SW 1271 (cell line): ENCODE data around the gene BTBD9.
"Not testable (repeated sequence)": the region's sequence is repeated elsewhere in the genome, so short reads cannot be mapped to it uniquely, and the experiment has no call there.

Experiments used
- DNase-seq, 2 experiments: peaks; one replicate each; lab custom pipeline; 2025; lab: John Stamatoyannopoulos, UW

BTBD9 gene

DNA sequence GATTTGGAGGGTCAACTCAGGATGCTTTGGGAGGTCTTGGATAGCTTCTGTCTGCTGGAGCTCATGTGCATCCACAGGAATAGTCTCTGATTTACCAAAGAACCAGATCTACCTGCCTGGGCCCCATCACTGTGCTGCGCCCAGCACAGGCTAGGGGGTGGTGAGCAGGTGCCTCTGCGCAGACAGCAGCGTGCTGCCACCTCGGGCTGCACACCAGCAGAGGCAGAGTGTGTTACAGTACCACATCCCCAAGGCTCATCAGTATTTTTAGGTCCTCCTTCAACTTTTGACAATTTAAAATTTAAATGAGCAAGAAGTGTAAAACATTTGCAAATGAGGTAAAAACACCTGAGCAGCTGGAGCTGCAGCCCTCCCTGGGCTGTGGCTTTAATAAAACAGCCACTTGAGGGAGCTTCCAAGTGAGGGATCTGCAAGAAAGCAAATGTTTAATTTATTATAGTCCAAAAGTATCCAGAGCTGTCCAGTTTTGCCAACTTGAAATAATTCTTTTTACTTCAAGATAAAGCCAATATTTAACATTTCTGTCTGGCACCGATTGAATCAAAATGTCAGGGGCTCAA lies 495.3 kb downstream of the BTBD9 start:
- DNase-seq = no peak

DNA sequence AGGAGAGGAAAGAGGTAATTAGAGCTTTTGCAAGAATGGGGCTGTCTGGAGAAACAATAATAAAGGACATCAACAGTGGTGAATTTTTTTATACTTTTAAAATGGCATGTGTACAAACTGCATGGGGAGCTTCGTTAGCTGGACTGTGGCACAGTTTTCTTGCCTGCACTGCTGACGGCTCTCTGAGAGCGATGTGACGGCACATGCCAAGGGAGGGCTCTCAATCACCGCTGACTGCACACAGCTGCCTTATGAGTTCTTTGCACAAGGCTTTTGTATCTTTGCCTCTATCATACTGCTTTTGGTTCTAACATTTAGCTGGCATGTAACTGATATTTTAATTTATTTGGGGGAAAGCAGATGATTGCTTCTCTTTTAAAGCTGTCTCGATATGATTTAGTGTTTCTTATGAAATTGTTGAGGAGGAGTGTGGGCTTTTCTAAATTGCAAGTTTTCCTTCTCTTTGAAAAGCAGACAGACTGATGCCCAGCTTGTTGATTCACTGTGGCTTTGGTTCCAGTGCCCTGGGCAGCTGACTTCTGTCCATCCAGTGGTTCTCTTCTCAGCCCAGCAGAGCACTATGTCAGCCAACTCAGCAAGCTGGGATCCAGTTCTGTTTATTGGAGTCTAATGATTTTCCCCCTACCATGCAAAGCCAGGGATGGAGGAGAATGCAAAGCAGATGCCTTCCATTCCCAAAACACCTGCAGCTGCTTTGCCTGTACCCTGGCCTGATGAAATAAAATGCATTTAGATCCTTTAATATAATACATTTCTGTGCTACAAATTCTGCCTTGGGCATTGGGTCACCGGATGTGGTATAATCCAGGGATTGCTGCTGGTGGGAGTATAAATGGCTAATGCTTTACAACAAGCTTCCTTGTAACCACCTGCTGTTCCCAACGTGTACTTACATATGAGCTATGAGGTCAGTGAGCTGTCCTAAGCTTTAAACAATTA lies 496.3 kb downstream of the BTBD9 start:
- DNase-seq = no peak

DNA sequence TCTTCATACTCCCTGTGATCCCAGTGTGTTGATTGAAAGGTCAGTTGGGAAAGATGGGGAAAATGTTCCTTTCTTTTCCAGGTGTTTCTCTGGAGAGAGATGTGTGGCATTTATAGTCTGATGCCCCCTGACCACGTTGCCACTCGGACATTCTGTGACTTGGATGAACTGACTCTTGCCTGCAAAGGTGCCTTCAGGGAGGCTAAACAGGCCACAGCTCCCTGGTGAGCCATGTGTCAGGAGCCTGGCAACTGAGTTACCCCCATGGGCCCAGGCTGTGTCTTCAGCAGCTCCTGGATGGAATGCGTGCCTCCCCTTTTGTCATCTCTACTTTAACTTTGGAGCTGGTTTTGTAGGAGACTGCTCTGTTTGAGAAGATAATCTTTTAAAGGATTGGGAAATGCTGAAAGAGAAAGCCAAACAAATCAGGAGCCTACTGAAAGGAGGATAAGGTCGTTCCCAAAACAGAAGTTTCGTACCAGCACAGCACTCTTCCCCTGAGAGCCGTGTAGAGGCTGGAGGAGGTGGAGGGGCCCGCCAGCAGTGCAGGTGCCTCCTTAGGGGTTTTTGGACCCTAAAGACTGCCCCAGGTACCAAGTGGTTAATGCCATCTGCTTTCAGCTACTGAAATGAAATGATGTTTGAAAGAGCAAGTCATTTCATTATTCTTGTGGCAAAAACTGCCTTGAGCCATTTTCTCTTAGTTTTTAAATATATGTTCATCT lies 497.4 kb downstream of the BTBD9 start:
- DNase-seq = no peak

DNA sequence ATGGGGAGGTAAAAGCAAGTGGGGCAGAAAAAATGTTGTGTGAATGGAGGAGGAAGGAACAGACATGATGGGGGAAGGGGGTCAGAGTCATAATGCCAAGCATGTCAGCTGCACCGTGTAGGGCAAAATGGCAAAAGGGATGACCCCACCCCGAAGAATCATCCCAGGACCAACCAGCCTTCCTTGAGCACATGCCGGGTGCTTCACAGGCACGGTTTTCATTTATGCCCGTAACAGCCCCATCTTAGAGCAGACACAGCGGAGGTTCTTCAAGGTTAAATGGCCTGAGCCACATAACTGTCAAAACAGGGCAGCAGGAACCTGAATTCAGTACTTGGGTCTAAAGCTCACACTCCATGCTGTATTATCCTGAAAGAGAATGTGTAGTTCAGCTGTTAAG lies 498.0 kb downstream of the BTBD9 start:
- DNase-seq = no peak

DNA sequence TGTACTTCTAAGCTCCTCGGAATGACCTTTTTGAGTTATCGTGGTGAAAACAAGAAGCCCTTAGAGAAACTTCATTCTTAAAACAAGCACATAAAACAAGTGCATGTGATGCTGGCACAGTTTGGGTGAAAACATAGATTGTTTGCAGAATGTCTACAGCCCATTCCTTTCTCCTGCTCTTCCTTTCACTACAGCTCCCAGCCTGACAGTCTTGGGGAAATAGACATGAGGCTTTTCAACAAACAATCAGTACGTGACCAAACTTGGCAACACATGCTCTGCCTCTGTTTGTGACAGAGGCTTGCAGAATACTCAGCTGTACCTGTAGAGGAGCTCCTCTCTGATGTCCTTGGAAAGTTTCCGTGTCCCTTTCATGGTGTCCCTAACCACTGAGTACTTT lies 498.6 kb downstream of the BTBD9 start:
- DNase-seq = no peak

DNA sequence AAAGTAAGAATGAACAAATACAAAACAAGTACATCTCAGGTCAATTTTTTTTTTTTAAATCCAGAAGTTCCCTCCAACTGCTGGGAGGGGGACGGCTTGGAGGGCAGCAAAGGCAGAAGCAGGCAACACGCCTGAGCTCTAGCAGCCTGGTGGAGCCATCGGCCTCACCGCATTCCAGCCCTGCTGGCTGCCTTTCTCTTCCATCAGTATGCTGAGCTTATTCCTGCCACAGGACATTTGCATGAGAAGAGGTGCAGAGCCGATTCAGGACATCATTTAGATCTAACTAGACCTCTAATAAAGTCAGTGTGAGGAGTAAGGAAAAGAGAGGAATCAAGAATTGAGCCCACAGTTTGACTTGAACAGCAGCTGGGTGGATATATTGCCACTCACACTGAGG lies 501.4 kb downstream of the BTBD9 start:
- no peak for DNase-seq

DNA sequence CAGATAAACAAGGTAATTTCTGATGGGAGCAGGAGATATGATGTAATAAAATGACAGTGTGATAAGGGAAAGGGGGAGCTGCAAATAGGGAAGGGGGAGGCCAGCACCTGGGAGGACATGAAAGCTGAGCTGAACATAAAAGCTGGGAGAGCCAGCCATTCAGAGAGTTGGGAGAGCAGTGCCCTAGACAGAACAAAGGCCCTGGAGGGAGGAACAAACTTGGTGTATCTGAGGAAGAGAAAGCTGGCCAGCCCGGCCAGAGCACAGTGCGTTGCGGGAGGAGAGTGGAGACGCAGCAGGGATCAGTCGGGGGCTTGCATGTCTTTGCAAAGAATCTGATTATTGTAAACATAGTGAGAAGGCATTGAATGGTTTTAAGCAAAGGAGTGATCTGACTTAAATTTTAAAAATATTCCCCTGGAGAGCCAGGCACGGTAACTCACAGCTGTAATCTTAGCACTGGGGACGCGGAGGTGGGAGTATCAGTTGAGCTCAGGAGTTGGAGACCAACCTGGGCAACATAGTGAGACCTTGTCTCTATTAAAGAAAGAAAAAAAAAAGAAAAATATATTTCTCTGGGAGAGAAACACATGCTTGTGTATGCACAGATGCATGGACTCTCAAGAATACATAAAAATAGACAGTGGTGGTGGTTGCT lies 502.0 kb downstream of the BTBD9 start:
- DNase-seq = no peak

DNA sequence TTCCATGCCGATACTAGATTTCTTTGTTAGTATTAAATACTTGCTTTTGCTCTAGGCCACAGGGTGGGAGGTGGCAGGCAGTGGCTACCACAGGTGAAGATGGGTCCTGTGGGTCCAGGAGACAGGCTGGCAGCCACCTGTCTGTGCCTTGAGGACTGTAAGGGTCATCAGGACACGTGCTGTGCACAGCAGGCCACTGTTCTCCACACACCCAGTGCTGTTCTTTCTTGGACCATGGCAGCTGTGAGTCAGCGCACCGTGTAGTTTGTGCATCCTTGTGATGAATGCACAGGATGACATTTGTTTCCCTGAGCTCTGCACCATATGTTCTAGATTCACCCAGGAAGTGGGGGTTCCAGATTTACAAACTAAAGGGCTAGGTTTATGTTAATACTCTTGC lies 503.2 kb downstream of the BTBD9 start:
- no peak for DNase-seq

DNA sequence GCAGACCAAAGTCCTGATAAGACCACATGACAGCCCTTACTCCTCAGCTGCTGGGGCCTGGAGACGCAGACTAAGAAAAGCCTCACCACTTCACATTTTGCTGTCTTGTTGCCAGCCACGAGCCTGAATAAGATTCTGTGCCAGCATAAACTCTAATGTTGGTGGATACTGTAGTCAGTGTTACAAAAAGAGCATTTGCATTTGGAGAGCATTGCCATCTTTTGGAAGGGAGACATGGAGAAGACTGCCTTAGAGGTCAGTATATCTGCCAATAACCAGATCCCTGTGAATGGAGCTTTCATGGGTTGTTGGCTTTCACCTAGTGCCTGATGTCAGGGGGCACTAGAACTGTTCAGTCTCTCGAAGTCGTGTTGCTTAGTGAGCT lies 505.0 kb downstream of the BTBD9 start:
- no peak for DNase-seq

DNA sequence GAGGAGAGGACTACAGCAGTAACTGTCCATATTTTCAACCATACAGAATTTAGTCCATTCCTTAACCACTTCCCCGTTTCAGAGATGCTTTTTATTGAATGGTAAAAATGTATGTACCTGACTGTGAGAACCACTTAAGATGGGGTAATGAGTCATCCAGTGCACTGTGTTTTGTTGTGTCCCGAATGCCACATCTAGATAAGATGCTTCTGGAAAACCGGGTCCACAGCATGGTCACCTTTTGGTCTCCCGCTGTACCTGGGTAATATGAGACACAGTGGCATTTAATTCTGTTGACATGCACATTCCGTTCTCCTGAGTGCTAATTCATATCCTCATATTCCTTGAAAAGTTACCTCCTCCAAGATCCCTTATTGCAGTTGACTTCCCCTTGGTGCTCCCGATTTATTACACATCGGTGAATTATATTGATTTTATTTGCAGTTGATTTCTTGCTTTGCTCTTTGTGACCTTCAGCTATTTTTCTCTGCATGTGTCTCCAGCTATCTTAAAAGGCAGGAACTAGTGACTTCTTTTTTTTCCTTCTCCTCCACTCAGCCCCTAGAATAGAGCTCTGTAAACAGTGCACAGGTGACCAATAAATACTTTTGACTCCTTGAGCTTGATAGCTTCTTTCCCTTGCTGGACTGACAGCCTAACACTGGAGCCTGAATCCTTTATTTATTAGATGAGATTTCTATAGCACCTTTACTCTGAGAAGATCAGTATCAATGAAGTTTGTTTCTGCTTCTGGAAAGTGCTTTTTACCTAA lies 505.6 kb downstream of the BTBD9 start:
- DNase-seq = no peak

DNA sequence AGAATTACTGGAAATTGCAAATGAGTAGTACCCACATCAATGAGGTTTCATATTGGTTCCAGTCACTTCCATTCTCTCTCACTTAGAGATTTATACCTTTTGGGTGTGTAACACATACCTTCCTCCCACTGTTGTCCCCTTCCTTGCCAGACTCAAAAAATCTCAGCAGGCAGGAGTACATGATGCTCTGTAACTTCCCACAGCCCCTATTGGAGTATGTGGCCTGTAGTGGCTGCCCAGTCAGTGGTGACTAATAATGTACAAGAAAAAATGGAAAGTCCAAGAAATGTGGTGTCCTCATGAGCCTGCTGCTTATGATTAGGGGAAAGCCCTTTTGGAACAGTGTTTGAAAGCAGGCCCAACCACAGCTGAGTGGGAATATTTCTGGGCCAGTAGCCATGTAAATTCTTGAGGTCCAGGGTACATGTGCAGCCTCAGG lies 508.2 kb downstream of the BTBD9 start:
- no peak for DNase-seq

DNA sequence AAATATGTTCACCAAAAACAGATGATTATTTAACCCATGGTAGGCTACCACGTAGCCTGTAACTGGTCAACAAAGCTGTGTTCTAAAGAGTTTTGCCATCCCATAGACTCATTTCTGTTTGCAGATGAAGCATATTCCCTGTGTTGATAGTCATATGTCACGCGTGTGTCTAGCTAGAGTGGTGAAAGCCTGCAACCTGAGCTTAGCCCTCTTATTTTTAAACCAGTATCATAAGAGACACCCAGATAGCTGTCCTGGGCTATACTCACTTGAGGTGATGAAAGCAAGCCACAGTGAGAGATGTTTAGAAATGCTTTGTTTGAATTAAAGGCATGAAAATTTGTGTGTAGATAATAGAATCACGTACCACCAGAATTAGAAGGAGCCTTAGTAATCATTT lies 512.4 kb downstream of the BTBD9 start:
- no peak for DNase-seq

DNA sequence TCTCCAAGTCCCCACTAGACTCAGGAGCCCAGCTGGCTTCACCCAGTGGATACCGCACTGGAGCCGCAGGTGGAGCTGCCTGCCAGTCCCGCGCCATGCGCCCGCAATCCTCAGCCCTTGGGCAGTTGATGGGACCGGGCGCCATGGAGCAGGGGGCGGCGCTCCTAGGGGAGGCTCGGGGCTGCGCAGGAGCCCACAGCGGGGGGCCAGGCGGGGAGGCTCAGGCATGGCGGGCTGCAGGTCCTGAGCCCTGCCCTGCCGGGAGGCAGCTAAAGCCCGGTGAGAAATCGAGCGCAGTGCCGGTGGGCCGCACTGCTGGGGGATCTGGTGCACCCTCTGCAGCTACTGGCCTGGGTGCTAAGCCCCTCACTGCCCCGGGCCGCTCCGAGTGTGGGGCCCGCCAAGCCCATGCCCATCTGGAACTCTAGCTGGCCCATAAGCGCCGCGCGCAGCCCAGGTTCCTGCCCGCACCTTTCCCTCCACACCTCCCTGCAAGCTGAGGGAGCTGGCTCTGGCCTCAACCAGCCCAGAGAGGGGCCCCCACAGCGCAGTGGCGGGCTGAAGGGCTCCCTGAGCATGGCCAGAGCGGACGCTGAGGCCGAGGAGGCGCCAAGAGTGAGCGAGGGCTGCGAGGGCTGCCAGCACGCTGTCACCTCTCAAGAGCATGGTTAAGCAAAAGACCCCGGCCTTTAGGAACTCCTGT lies 515.4 kb downstream of the BTBD9 start:
- DNase-seq = not testable (repeated sequence)

DNA sequence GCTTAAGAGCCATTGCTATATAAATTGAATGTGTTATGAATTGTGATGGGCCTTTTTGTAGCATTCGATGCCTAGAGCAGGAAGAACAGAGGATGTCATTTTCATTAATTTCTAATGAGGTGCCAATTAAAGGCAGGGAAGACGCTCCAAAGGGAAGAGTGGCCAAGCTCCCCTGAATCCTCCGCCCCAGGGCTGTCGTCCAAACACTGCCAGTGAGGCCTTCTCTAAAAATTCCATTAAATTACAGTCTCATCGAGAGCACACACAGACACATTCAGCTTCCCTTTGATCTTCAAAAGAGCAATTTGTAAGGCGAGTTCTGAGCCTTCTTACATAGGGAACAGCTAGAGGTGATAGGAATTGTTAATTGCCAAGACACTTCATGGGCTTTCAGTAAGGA lies 520.2 kb downstream of the BTBD9 start:
- no peak for DNase-seq

DNA sequence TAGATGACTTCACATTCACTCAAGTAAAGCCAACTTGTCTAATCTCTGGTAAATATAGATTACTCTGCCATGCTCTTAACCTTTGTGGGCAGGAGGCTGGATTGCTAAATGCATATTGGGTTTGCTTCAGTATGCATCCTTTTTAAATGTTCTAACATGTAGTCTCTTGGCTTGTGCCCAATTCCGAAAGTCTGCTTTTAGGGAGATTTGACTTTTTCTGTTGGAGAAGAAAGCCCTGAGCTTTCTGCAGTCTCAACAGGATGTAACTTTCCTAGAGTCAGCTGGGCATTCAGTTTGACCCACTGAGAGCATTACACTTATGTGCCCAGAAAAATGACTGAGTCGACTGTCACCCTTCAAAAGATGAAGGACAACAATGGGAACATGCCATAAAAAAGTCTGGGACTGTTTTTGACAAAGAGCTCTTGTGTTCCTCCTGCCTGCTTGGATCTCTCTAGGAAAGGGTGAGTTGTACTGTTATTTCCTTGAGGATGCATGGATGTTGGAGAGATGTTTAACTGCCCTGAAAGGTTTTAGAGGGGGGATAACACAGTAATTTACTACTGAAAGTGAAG lies 520.9 kb downstream of the BTBD9 start:
- no peak for DNase-seq
